ENCODE measurements around the gene ACTRT3. TPM values are rescaled to one million over a fixed set of nuclear protein-coding genes. Genes with fewer than 3 reads are reported as not detected.

ACTRT3 gene
- total and polyA plus RNA-seq, 2 donors (not counting 1 experiment from before 2014, with no cell fraction given) = 1.8 to 6.1 TPM

- H3K9me3 ChIP-seq (ENCODE audit: control insufficient read depth, insufficient read depth, low read depth, low read length) = no peaks in the 10 kb centered on the region
- no peak overlapping the region for H3K4me2 ChIP-seq (ENCODE audit: extremely low read depth, insufficient read depth, low read length)
- no peak overlapping the region for H3K9ac ChIP-seq (ENCODE audit: insufficient read depth, low read length)
- no peaks in the 10 kb centered on the region for H3K4me1 ChIP-seq (ENCODE audit: control insufficient read depth, extremely low read depth, insufficient read depth, low read length)
- no peak for DNase-seq (ENCODE audit: low read depth in 2 of 2)
- no peak overlapping the region for H2AFZ ChIP-seq (ENCODE audit: low read length)
- H3K27me3 ChIP-seq (ENCODE audit: control insufficient read depth, insufficient read depth, low read length) = no peaks in the 10 kb centered on the region
- H4K20me1 ChIP-seq (ENCODE audit: control insufficient read depth, extremely low read depth, insufficient read depth, low read length) = no peaks in the 10 kb centered on the region
- H3K79me2 ChIP-seq (ENCODE audit: control insufficient read depth, insufficient read depth, low read length) = peaks cover 4% of the 10 kb centered on the region
- H3K4me3 ChIP-seq (replicated peaks in 1 of 4; ENCODE audit: control extremely low read depth in 1 of 4, insufficient read depth in 1 of 4, low read depth in 3 of 4, low read length in 4 of 4) = no peak overlapping the region
- no peak overlapping the region for H3K27ac ChIP-seq (ENCODE audit: insufficient read depth, low read length)
- peaks cover 6% of the 10 kb centered on the region for H3K36me3 ChIP-seq (ENCODE audit: control insufficient read depth, insufficient read depth, low read length)
- TF ChIP-seq EZH2 (IDR thresholded peaks at IDR 0.05; ENCODE audit: low read length, missing control alignments) = no peak
- TF ChIP-seq, protein P1, sequence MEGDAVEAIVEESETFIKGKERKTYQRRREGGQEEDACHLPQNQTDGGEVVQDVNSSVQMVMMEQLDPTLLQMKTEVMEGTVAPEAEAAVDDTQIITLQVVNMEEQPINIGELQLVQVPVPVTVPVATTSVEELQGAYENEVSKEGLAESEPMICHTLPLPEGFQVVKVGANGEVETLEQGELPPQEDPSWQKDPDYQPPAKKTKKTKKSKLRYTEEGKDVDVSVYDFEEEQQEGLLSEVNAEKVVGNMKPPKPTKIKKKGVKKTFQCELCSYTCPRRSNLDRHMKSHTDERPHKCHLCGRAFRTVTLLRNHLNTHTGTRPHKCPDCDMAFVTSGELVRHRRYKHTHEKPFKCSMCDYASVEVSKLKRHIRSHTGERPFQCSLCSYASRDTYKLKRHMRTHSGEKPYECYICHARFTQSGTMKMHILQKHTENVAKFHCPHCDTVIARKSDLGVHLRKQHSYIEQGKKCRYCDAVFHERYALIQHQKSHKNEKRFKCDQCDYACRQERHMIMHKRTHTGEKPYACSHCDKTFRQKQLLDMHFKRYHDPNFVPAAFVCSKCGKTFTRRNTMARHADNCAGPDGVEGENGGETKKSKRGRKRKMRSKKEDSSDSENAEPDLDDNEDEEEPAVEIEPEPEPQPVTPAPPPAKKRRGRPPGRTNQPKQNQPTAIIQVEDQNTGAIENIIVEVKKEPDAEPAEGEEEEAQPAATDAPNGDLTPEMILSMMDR (conservative IDR thresholded peaks at IDR 0.05 in 1 of 2, IDR thresholded peaks at IDR 0.05 in 1 of 2; ENCODE audit: low read depth in 1 of 2, low read length in 2 of 2) = no peak
Measured at GRCh38 chr3:169780742-169781141, 11.4 kb upstream of the ACTRT3 start.

DNA sequence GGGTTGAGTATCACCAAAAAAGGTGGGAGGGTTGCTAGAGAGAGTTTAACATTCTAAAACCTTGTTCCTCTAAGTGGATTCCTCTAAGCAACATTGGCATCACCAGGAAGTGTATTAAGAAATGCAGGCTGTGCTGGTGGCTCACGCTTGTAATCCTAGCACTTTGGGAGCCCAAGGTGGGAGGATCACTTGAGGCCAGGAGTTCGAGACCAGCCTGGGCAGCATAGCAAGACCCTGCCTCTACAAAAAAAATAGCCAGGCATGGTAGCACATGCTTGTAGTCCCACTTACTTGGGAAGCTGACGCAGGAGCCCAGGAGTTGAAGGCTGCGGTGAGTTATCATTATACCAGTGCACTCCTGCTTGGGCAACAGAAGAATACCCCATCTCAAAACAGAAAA, 8.5 kb upstream of the ACTRT3 start:
- TF ChIP-seq EZH2 (IDR thresholded peaks at IDR 0.05; ENCODE audit: low read length, missing control alignments) = no peak
- TF ChIP-seq, protein P1 (conservative IDR thresholded peaks at IDR 0.05 in 1 of 2, IDR thresholded peaks at IDR 0.05 in 1 of 2; ENCODE audit: low read depth in 1 of 2, low read length in 2 of 2) = no peak
- H4K20me1 ChIP-seq (ENCODE audit: control insufficient read depth, extremely low read depth, insufficient read depth, low read length) = no peaks in the 10 kb centered on the region
- peaks cover 6% of the 10 kb centered on the region for H3K36me3 ChIP-seq (ENCODE audit: control insufficient read depth, insufficient read depth, low read length)
- no peak overlapping the region for H3K4me2 ChIP-seq (ENCODE audit: extremely low read depth, insufficient read depth, low read length)
- H3K4me1 ChIP-seq (ENCODE audit: control insufficient read depth, extremely low read depth, insufficient read depth, low read length) = peaks cover 5% of the 10 kb centered on the region
- H3K79me2 ChIP-seq (ENCODE audit: control insufficient read depth, insufficient read depth, low read length) = peaks cover 27% of the 10 kb centered on the region
- no peak overlapping the region for H3K27ac ChIP-seq (ENCODE audit: insufficient read depth, low read length)
- no peaks in the 10 kb centered on the region for H3K9me3 ChIP-seq (ENCODE audit: control insufficient read depth, insufficient read depth, low read depth, low read length)
- H3K27me3 ChIP-seq (ENCODE audit: control insufficient read depth, insufficient read depth, low read length) = no peaks in the 10 kb centered on the region
- no peak overlapping the region for H3K4me3 ChIP-seq (replicated peaks in 1 of 4; ENCODE audit: control extremely low read depth in 1 of 4, insufficient read depth in 1 of 4, low read depth in 3 of 4, low read length in 4 of 4)
- no peak overlapping the region for H2AFZ ChIP-seq (ENCODE audit: low read length)
- H3K9ac ChIP-seq (ENCODE audit: insufficient read depth, low read length) = no peak overlapping the region
- no peak for DNase-seq (ENCODE audit: low read depth in 2 of 2)

GRCh38 chr3:169774186-169774585, 4.8 kb upstream of the ACTRT3 start:
- Histone ChIP-seq H3K9me3 (ENCODE audit: control insufficient read depth, insufficient read depth, low read depth, low read length) (no peaks in the 10 kb centered on the region), H3K4me2 (ENCODE audit: extremely low read depth, insufficient read depth, low read length) (peak overlapping the region; percentile 82), H2AFZ (ENCODE audit: low read length) (no peak overlapping the region), H3K36me3 (ENCODE audit: control insufficient read depth, insufficient read depth, low read length) (no peaks in the 10 kb centered on the region), H3K9ac (ENCODE audit: insufficient read depth, low read length) (no peak overlapping the region), H4K20me1 (ENCODE audit: control insufficient read depth, extremely low read depth, insufficient read depth, low read length) (no peaks in the 10 kb centered on the region), H3K4me1 (ENCODE audit: control insufficient read depth, extremely low read depth, insufficient read depth, low read length) (peaks cover 5% of the 10 kb centered on the region), H3K27ac (ENCODE audit: insufficient read depth, low read length) (no peak overlapping the region), H3K4me3 (replicated peaks in 1 of 4; ENCODE audit: control extremely low read depth in 1 of 4, insufficient read depth in 1 of 4, low read depth in 3 of 4, low read length in 4 of 4) (peak overlapping the region; percentile 86 to 97 (median 91)), H3K79me2 (ENCODE audit: control insufficient read depth, insufficient read depth, low read length) (peaks cover 27% of the 10 kb centered on the region), H3K27me3 (ENCODE audit: control insufficient read depth, insufficient read depth, low read length) (no peaks in the 10 kb centered on the region)
- no peak for DNase-seq (ENCODE audit: low read depth in 2 of 2)
- TF ChIP-seq, protein P1 (conservative IDR thresholded peaks at IDR 0.05 in 1 of 2, IDR thresholded peaks at IDR 0.05 in 1 of 2; ENCODE audit: low read depth in 1 of 2, low read length in 2 of 2) = no peak
- no peak for TF ChIP-seq EZH2 (IDR thresholded peaks at IDR 0.05; ENCODE audit: low read length, missing control alignments)

Data from fibroblast of lung (primary cell).